Progenitor cell of endocrine pancreas (in vitro differentiated cells): ENCODE results near the gene LRRC43. TPM values are rescaled to one million over a fixed set of nuclear protein-coding genes. Genes with fewer than 3 reads are reported as not detected.

Experiments
- DNase-seq: peaks from one replicate; pipeline ENCODE4 v3.0.0; 2021; ENCODE audit warnings: low spot score; ENCODE audit not compliant: unreplicated experiment
- H3K27ac Mint-ChIP-seq: 2 replicates; pipeline ENCODE4 v1.8.0; 2021; ENCODE audit warnings: mild to moderate bottlenecking, moderate library complexity, mixed read lengths
- H3K27me3 Mint-ChIP-seq: 2 replicates; pipeline ENCODE4 v1.8.0; 2021; ENCODE audit warnings: mixed read lengths
- H3K36me3 Mint-ChIP-seq: 2 replicates; pipeline ENCODE4 v1.8.0; 2022; ENCODE audit warnings: mixed read lengths; ENCODE audit not compliant: insufficient read depth
- H3K4me1 Mint-ChIP-seq: 2 replicates; pipeline ENCODE4 v1.8.0; 2021; ENCODE audit warnings: low read depth, mixed read lengths
- H3K4me3 Mint-ChIP-seq: 2 replicates; pipeline ENCODE4 v1.8.0; 2021; ENCODE audit warnings: low read depth, mild to moderate bottlenecking, moderate library complexity, mixed read lengths
- H3K9me3 Mint-ChIP-seq: 2 replicates; pipeline ENCODE4 v1.8.0; 2021; ENCODE audit warnings: low read depth, mixed read lengths
- CTCF ChIP-seq: fragments of 200-600 bp; sonication (generic); IDR thresholded peaks from one replicate; pipeline ENCODE4 v1.5.0; 2021; ENCODE audit warnings: antibody characterized with exemption, mild to moderate bottlenecking; ENCODE audit not compliant: unreplicated experiment
- total RNA-seq: library from RNA; stranded (reverse); gene quantifications from 2 replicates; pipeline ENCODE4 v1.2.1, GENCODE V29; 2021

The LRRC43 gene
- total RNA-seq, 1 donor from 2014 or later = 5.4 TPM

DNA sequence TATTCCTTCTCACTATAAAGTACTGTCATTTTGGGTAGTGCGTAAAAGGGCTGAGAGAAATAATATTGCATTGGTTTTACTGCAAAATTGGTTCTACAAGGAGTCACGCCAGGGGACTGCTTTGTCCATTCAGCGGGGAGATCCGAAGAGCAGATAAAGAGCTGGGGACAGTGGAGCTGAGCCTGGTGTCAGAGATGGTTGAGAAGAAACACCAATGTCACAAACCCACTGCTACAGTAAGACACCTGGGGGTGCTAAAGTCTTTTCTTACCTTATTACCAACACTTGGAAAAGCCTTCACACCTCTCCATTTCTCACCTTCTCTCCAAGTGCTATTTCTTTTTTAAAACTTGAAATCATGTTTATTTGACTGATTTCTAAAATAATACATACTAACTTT, 23.0 kb upstream of the LRRC43 start:
- no peak for DNase-seq
- Mint-ChIP-seq H3K27ac (no peak overlapping the region), H3K4me1 (no peaks in the 10 kb centered on the region), H3K36me3 (no peaks in the 10 kb centered on the region), H3K9me3 (no peaks in the 10 kb centered on the region), H3K4me3 (no peak overlapping the region), H3K27me3 (peaks cover 19% of the 10 kb centered on the region)
- no peak for TF ChIP-seq CTCF

DNA sequence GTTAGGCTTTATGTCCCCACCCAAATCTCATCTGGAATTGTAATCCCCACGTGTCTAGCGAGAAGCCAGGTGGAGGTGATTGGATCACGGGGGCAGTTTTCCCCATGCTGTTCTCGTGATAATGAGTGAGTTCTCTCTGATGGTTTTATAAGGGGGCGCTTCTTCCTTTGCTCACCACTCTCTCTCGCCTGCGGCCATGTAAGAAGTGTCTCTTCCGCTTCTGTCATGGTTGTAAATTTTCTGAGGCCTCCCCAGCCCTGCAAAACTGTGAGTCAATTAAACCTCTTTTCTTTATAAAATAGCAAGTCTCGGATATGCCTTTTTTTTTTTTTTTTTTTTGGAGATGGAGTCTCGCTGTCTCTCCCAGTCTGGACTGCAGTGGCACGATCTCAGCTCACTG, 22.2 kb upstream of the LRRC43 start:
- no peaks in the 10 kb centered on the region for H3K36me3 Mint-ChIP-seq

GRCh38 chr12:122161682-122162081, 21.2 kb upstream of the LRRC43 start:
- TF ChIP-seq CTCF = no peak
- H3K36me3 Mint-ChIP-seq = no peaks in the 10 kb centered on the region
- no peak overlapping the region for H3K27ac Mint-ChIP-seq
- H3K4me3 Mint-ChIP-seq = no peak overlapping the region
- H3K4me1 Mint-ChIP-seq = no peaks in the 10 kb centered on the region
- DNase-seq = no peak
- no peaks in the 10 kb centered on the region for H3K9me3 Mint-ChIP-seq
- H3K27me3 Mint-ChIP-seq = peaks cover 12% of the 10 kb centered on the region

More for the DNA sequence above, 22.2 kb upstream of the LRRC43 start:
- no peak for DNase-seq
- Mint-ChIP-seq H3K27me3 (peaks cover 17% of the 10 kb centered on the region), H3K9me3 (no peaks in the 10 kb centered on the region), H3K4me1 (no peaks in the 10 kb centered on the region), H3K4me3 (no peak overlapping the region), H3K27ac (no peak overlapping the region)
- TF ChIP-seq CTCF = no peak

GRCh38 chr12:122162976-122163375, 19.9 kb upstream of the LRRC43 start:
- no peak overlapping the region for H3K4me3 Mint-ChIP-seq
- H3K36me3 Mint-ChIP-seq = no peaks in the 10 kb centered on the region
- peaks cover 12% of the 10 kb centered on the region for H3K27me3 Mint-ChIP-seq
- H3K27ac Mint-ChIP-seq = no peak overlapping the region
- TF ChIP-seq CTCF = no peak
- no peaks in the 10 kb centered on the region for H3K9me3 Mint-ChIP-seq
- no peaks in the 10 kb centered on the region for H3K4me1 Mint-ChIP-seq
- DNase-seq = no peak

DNA sequence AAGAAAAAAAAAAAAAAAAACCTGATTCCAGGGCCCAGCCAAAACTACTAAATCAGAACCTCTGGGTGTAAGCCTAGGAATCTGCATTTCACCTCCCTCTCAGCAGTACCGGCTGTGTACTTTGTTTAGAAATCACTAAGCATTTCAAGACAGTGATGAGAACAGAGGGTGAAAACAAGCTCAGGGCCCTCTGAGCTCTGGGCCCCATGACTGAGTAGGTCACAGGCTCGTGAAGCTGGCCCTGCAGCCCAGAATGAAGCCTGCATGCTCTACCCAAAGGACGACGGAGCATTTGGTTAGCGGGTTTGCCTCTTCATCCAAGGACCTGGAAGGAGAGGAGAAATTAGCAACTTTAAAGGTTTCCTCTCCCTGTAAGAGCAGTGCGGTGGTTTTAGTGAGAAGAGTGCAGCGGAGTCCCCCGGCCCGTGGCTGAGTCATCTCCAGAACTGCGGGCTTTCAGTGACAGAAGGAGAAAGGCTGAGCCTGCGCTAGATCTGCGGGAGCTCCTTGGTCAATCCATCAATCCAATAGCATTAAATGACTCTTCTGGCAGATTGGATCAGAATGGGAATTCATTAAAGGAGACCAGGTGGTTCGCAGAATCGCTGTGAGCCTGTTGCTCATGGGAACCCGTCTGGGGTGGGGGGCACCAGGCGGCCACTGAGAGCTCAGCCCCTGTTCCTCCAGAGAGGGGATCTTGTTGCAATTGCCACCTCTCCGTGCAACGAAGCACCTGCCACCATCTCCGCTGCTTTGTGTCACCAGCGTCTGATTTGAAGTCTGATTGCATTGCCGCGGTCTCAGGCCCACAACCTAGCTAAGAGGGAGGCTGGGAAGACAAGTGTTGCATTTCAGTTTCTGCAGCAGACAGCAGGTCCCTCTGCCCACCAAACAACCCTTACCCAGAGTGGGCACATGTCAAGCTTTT, 16.2 kb upstream of the LRRC43 start:
- peaks cover 5% of the 10 kb centered on the region for H3K27me3 Mint-ChIP-seq
- no peaks in the 10 kb centered on the region for H3K4me1 Mint-ChIP-seq
- no peak for DNase-seq
- H3K4me3 Mint-ChIP-seq = no peak overlapping the region
- no peaks in the 10 kb centered on the region for H3K36me3 Mint-ChIP-seq
- no peaks in the 10 kb centered on the region for H3K9me3 Mint-ChIP-seq
- no peak overlapping the region for H3K27ac Mint-ChIP-seq
- TF ChIP-seq CTCF = no peak
